ENCODE measurements around the gene PLA2G2A.

Gene PLA2G2A

GRCh38 chr1:19963636-19964035 is 15.8 kb downstream of the PLA2G2A start:
- H3K27me3 ChIP-seq (ENCODE audit: insufficient read depth, low read length), result 0 out of 2 replicates have a peak, but pooled peaks cover 3% of the 10 kb centered on the region
- H3K36me3 ChIP-seq (ENCODE audit: insufficient read depth, low read length), result no peaks in the 10 kb centered on the region
- no peak overlapping the region for H3K4me2 ChIP-seq (ENCODE audit: low read length)
- H3K27ac ChIP-seq (ENCODE audit: low read depth, low read length, poor library complexity, severe bottlenecking), result no peak overlapping the region
- H3K9ac ChIP-seq (ENCODE audit: low read length), result no peak overlapping the region
- no peaks in the 10 kb centered on the region for H3K9me3 ChIP-seq (ENCODE audit: low read length)
- TF ChIP-seq CTCF (IDR thresholded peaks at IDR 0.05; ENCODE audit: low read length), result no peak
- TF ChIP-seq EZH2 (IDR thresholded peaks at IDR 0.05; ENCODE audit: borderline replicate concordance, low read length), result no peak
- no peaks in the 10 kb centered on the region for H3K9me2 ChIP-seq (ENCODE audit: low read depth, low read length)
- no peaks in the 10 kb centered on the region for H4K20me1 ChIP-seq (ENCODE audit: insufficient read depth, low read length)
- H3K4me3 ChIP-seq (ENCODE audit: low read depth, low read length, poor library complexity, severe bottlenecking), result no peak overlapping the region
- no peaks in the 10 kb centered on the region for H3F3A ChIP-seq (ENCODE audit: insufficient read depth, low read length)
- H3K79me2 ChIP-seq (ENCODE audit: insufficient read depth, low read length), result no peaks in the 10 kb centered on the region
- H2AFZ ChIP-seq (ENCODE audit: low read length), result no peak overlapping the region
- no peaks in the 10 kb centered on the region for H3K4me1 ChIP-seq (ENCODE audit: insufficient read depth, low read length, severe bottlenecking)

GRCh38 chr1:19960591-19960990 is 18.8 kb downstream of the PLA2G2A start:
- no peak for TF ChIP-seq CTCF (IDR thresholded peaks at IDR 0.05; ENCODE audit: low read length)
- TF ChIP-seq EZH2 (IDR thresholded peaks at IDR 0.05; ENCODE audit: borderline replicate concordance, low read length), result no peak
- Histone ChIP-seq H3K27me3 (ENCODE audit: insufficient read depth, low read length) (no peaks in the 10 kb centered on the region), H2AFZ (ENCODE audit: low read length) (no peak overlapping the region), H3K27ac (ENCODE audit: low read depth, low read length, poor library complexity, severe bottlenecking) (no peak overlapping the region), H3F3A (ENCODE audit: insufficient read depth, low read length) (no peaks in the 10 kb centered on the region), H4K20me1 (ENCODE audit: insufficient read depth, low read length) (no peaks in the 10 kb centered on the region), H3K79me2 (ENCODE audit: insufficient read depth, low read length) (no peaks in the 10 kb centered on the region), H3K9me3 (ENCODE audit: low read length) (no peaks in the 10 kb centered on the region), H3K4me3 (ENCODE audit: low read depth, low read length, poor library complexity, severe bottlenecking) (no peak overlapping the region), H3K9ac (ENCODE audit: low read length) (no peak overlapping the region), H3K4me1 (ENCODE audit: insufficient read depth, low read length, severe bottlenecking) (no peaks in the 10 kb centered on the region), H3K36me3 (ENCODE audit: insufficient read depth, low read length) (no peaks in the 10 kb centered on the region), H3K4me2 (ENCODE audit: low read length) (no peak overlapping the region), H3K9me2 (ENCODE audit: low read depth, low read length) (no peaks in the 10 kb centered on the region)

GRCh38 chr1:19957779-19958178 is 21.6 kb downstream of the PLA2G2A start:
- Histone ChIP-seq H2AFZ (ENCODE audit: low read length) (no peak overlapping the region), H3K27me3 (ENCODE audit: insufficient read depth, low read length) (no peaks in the 10 kb centered on the region; the same call in 1 of the 2 replicates), H3K9me3 (ENCODE audit: low read length) (0 out of 2 replicates have a peak, but pooled peaks cover 3% of the 10 kb centered on the region), H3K4me2 (ENCODE audit: low read length) (no peak overlapping the region), H3K4me3 (ENCODE audit: low read depth, low read length, poor library complexity, severe bottlenecking) (no peak overlapping the region), H3F3A (ENCODE audit: insufficient read depth, low read length) (no peaks in the 10 kb centered on the region), H3K36me3 (ENCODE audit: insufficient read depth, low read length) (no peaks in the 10 kb centered on the region; the same call in 1 of the 2 replicates), H3K9me2 (ENCODE audit: low read depth, low read length) (no peaks in the 10 kb centered on the region), H3K27ac (ENCODE audit: low read depth, low read length, poor library complexity, severe bottlenecking) (no peak overlapping the region), H4K20me1 (ENCODE audit: insufficient read depth, low read length) (no peaks in the 10 kb centered on the region), H3K9ac (ENCODE audit: low read length) (no peak overlapping the region), H3K79me2 (ENCODE audit: insufficient read depth, low read length) (no peaks in the 10 kb centered on the region), H3K4me1 (ENCODE audit: insufficient read depth, low read length, severe bottlenecking) (no peaks in the 10 kb centered on the region)
- no peak for TF ChIP-seq CTCF (IDR thresholded peaks at IDR 0.05; ENCODE audit: low read length)
- TF ChIP-seq EZH2 (IDR thresholded peaks at IDR 0.05; ENCODE audit: borderline replicate concordance, low read length), result no peak

All from OCI-LY1 (cell line).